GM23338 (cell line): Measurements from ENCODE around the gene ORAI3. TPM values are rescaled to one million over a fixed set of nuclear protein-coding genes. Genes with fewer than 3 reads are reported as not detected.

Source experiments
- ATAC-seq: fragments of 200-7000 bp; cut with Tn5 transposase; 3 replicates; pipeline ENCODE4 v1.9.1; 2020
- DNase-seq: peaks from one replicate; pipeline ENCODE4 v3.0.0-alpha.2; 2015; ENCODE audit warnings: low spot score
- H2AFZ ChIP-seq: fragments of 200-600 bp; sonication (generic); 2 replicates; pipeline ENCODE4 v1.8.0; 2016; ENCODE audit warnings: antibody characterized with exemption, mild to moderate bottlenecking, moderate library complexity
- H3F3A ChIP-seq: fragments of 200-600 bp; sonication (generic); replicated peaks from 2 replicates; pipeline ENCODE4 v1.8.0; 2017; ENCODE audit warnings: antibody characterized with exemption, mixed run types, low read depth
- H3K27ac ChIP-seq: fragments of 200-600 bp; sonication (generic); 2 replicates; pipeline ENCODE4 v1.6.1; 2016; ENCODE audit warnings: low read depth
- H3K27me3 ChIP-seq: fragments of 200-600 bp; sonication (generic); 2 replicates; pipeline ENCODE4 v1.8.0; 2016; ENCODE audit warnings: mild to moderate bottlenecking, mixed run types, moderate library complexity; ENCODE audit not compliant: insufficient read depth
- H3K36me3 ChIP-seq: fragments of 200-600 bp; sonication (generic); 2 replicates; pipeline ENCODE4 v1.8.0; 2016; ENCODE audit warnings: mild to moderate bottlenecking; ENCODE audit not compliant: insufficient read depth
- H3K4me1 ChIP-seq: fragments of 200-600 bp; sonication (generic); 2 replicates; pipeline ENCODE4 v1.8.0; 2016; ENCODE audit warnings: mild to moderate bottlenecking, moderate library complexity; ENCODE audit not compliant: insufficient read depth
- H3K4me2 ChIP-seq: fragments of 200-600 bp; sonication (generic); 2 replicates; pipeline ENCODE4 v1.7.1; 2017; ENCODE audit warnings: mixed run types
- H3K4me3 ChIP-seq: fragments of 200-600 bp; sonication (generic); 2 replicates; pipeline ENCODE4 v1.6.1; 2016; ENCODE audit warnings: mixed run types
- H3K79me2 ChIP-seq: fragments of 200-600 bp; sonication (generic); replicated peaks from 2 replicates; pipeline ENCODE4 v1.8.0; 2017; ENCODE audit warnings: mild to moderate bottlenecking; ENCODE audit not compliant: insufficient read depth
- H3K9me2 ChIP-seq: fragments of 200-600 bp; sonication (generic); 2 replicates; pipeline ENCODE4 v1.8.0; 2017; ENCODE audit not compliant: insufficient read depth
- H4K20me1 ChIP-seq: fragments of 200-600 bp; sonication (generic); replicated peaks from 2 replicates; pipeline ENCODE4 v1.8.0; 2017; ENCODE audit warnings: mild to moderate bottlenecking; ENCODE audit not compliant: insufficient read depth
- H3K27ac Mint-ChIP-seq: 2 replicates; pipeline ENCODE4 v1.8.0; 2020; ENCODE audit warnings: inconsistent platforms, mild to moderate bottlenecking, moderate library complexity, mixed read lengths
- H3K27me3 Mint-ChIP-seq: 3 replicates; pipeline ENCODE4 v1.8.0; 2022; ENCODE audit warnings: low read depth, mild to moderate bottlenecking, moderate library complexity, mixed read lengths, inconsistent platforms; ENCODE audit not compliant: insufficient read depth, poor library complexity
- H3K36me3 Mint-ChIP-seq: 3 replicates; pipeline ENCODE4 v1.8.0; 2021; ENCODE audit warnings: low read depth, mild to moderate bottlenecking, inconsistent platforms, moderate library complexity, mixed read lengths
- H3K4me1 Mint-ChIP-seq: 3 replicates; pipeline ENCODE4 v1.8.0; 2020; ENCODE audit warnings: mild to moderate bottlenecking, inconsistent platforms, mixed read lengths
- H3K4me3 Mint-ChIP-seq: 3 replicates; pipeline ENCODE4 v1.8.0; 2021; ENCODE audit warnings: moderate library complexity, mild to moderate bottlenecking, inconsistent platforms, mixed read lengths
- H3K9me3 Mint-ChIP-seq: 3 replicates; pipeline ENCODE4 v1.8.0; 2020; ENCODE audit warnings: moderate library complexity, mild to moderate bottlenecking, inconsistent platforms, mixed read lengths
- CREB1 ChIP-seq: fragments of 250-450 bp; sonication (Bioruptor Pico); IDR thresholded peaks from 2 replicates; pipeline ENCODE4 v1.5.0; 2020; ENCODE audit warnings: low read depth, mild to moderate bottlenecking, moderate library complexity
- ETS1 ChIP-seq: IDR thresholded peaks from 2 replicates; pipeline ENCODE4 v1.6.1; 2016; ENCODE audit warnings: antibody characterized with exemption
- EZH2 ChIP-seq: fragments of 200-600 bp; sonication (generic); IDR thresholded peaks from one replicate; pipeline ENCODE4 v1.8.0; 2017; ENCODE audit warnings: antibody characterized with exemption, mild to moderate bottlenecking, low read depth; ENCODE audit not compliant: unreplicated experiment
- JUNB ChIP-seq: IDR thresholded peaks from one replicate; pipeline ENCODE4 v1.6.1; 2016; ENCODE audit warnings: antibody characterized with exemption; ENCODE audit not compliant: unreplicated experiment
- NANOG ChIP-seq: IDR thresholded peaks from 2 replicates; pipeline ENCODE4 v1.6.1; 2016; ENCODE audit warnings: antibody characterized with exemption, borderline replicate concordance
- REST ChIP-seq: IDR thresholded peaks from one replicate; pipeline ENCODE4 v1.6.1; 2018; ENCODE audit warnings: antibody characterized with exemption; ENCODE audit not compliant: unreplicated experiment
- STAT1 ChIP-seq: IDR thresholded peaks from one replicate; pipeline ENCODE4 v1.6.1; 2016; ENCODE audit warnings: antibody characterized with exemption; ENCODE audit not compliant: unreplicated experiment
- ZNF114 ChIP-seq: fragments of 250-450 bp; sonication (Bioruptor Pico); IDR thresholded peaks from 2 replicates; pipeline ENCODE4 v1.5.0; 2020; ENCODE audit warnings: mild to moderate bottlenecking, moderate library complexity
- ZNF331 ChIP-seq: fragments of 250-450 bp; sonication (Bioruptor Pico); IDR thresholded peaks from 2 replicates; pipeline ENCODE4 v1.5.0; 2020; ENCODE audit warnings: low read depth, mild to moderate bottlenecking, moderate library complexity
- ZNF462 ChIP-seq: fragments of 250-450 bp; sonication (Bioruptor Pico); IDR thresholded peaks from 2 replicates; pipeline ENCODE4 v1.5.0; 2020; ENCODE audit warnings: mild to moderate bottlenecking, moderate library complexity
- polyA plus RNA-seq: library from polyadenylated mRNA; unstranded; fragments of >200 nt; fragmentation: Nextera tagmentation; extraction: Ambion mirVana; gene quantifications from 2 replicates; pipeline ENCODE4 v1.2.1, GENCODE V29; 2016
- total RNA-seq: library from RNA; depleted of rRNA; stranded (reverse); fragments of >200 nt; shearing (Covaris generic); gene quantifications from 2 replicates; pipeline ENCODE4 v1.2.3, GENCODE V29; 2014

The ORAI3 gene
- total and polyA plus RNA-seq, 2 experiments from 2014 or later: 6.9 to 15.9 TPM

GRCh38 chr16:30924913-30925631 is 23.8 kb upstream of the ORAI3 start (continued):
- TF ChIP-seq REST (no peak), CREB1 (CRISPR knock-in tag) (no peak), EZH2 (no peak), JUNB (no peak), STAT1 (no peak)

GRCh38 chr16:30925632-30925987 is 23.3 kb upstream of the ORAI3 start:
- peaks cover 11% of the 10 kb centered on the region for H3K4me1 Mint-ChIP-seq
- H3K9me2 ChIP-seq: no peaks in the 10 kb centered on the region
- H3K4me2 ChIP-seq: no peak overlapping the region; the same call in 1 of the 2 replicates
- DNase-seq: no peak
- peaks cover 12% of the 10 kb centered on the region; the same call in 1 of the 2 replicates for H3K36me3 ChIP-seq
- H3K36me3 Mint-ChIP-seq: peaks cover 21% of the 10 kb centered on the region
- peaks cover 4% of the 10 kb centered on the region; the same call in 1 of the 2 replicates for H4K20me1 ChIP-seq
- no peak overlapping the region for H3K27ac ChIP-seq
- H3K27me3 Mint-ChIP-seq: peaks cover 17% of the 10 kb centered on the region
- H3F3A ChIP-seq: peaks cover 10% of the 10 kb centered on the region; the same call in 1 of the 2 replicates
- peaks cover 9% of the 10 kb centered on the region; the same call in 1 of the 2 replicates for H3K4me1 ChIP-seq
- no peaks in the 10 kb centered on the region for H3K27me3 ChIP-seq
- H3K79me2 ChIP-seq: peaks cover 18% of the 10 kb centered on the region
- peak overlapping the region; percentile 62; the same call in 1 of the 2 replicates for H3K4me3 ChIP-seq
- ATAC-seq: no peak
- H2AFZ ChIP-seq: no peak overlapping the region
- no peaks in the 10 kb centered on the region for H3K9me3 Mint-ChIP-seq
- peak overlapping the region; percentile 60 for H3K4me3 Mint-ChIP-seq
- H3K27ac Mint-ChIP-seq: no peak overlapping the region
- TF ChIP-seq ZNF331 (CRISPR knock-in tag) (no peak), EZH2 (no peak), ZNF462 (no peak), NANOG (no peak), ETS1 (no peak), JUNB (no peak), ZNF114 (CRISPR knock-in tag) (no peak)
